Left kidney (tissue), 2 donors: Measurements from ENCODE around the gene FAAP100. TPM values are rescaled to one million over a fixed set of nuclear protein-coding genes. Genes with fewer than 3 reads are reported as not detected.
A peak's percentile ranks its signal among the peaks of the same experiment; 100 is the strongest.

Experiments
- DNase-seq: peaks from one replicate; pipeline ENCODE4 v3.0.0-alpha.2; 2013
- polyA plus RNA-seq: library from polyadenylated mRNA; unstranded; fragments of 120-200 nt; gene quantifications from one replicate; pipeline ENCODE4 v1.2.1, GENCODE V29; 2013; ENCODE audit not compliant: insufficient read length

Gene FAAP100
- polyA plus RNA-seq, 1 donor, result 27.2 TPM

- no peak for DNase-seq
These were observed 4.1 kb upstream of the FAAP100 start for GRCh38 chr17:81556175-81556691.

GRCh38 chr17:81553616-81554181, 1.5 kb upstream of the FAAP100 start:
- no peak for DNase-seq

- peak; percentile 66 for DNase-seq
These were observed 964 bp upstream of the FAAP100 start for GRCh38 chr17:81553018-81553615.

DNA sequence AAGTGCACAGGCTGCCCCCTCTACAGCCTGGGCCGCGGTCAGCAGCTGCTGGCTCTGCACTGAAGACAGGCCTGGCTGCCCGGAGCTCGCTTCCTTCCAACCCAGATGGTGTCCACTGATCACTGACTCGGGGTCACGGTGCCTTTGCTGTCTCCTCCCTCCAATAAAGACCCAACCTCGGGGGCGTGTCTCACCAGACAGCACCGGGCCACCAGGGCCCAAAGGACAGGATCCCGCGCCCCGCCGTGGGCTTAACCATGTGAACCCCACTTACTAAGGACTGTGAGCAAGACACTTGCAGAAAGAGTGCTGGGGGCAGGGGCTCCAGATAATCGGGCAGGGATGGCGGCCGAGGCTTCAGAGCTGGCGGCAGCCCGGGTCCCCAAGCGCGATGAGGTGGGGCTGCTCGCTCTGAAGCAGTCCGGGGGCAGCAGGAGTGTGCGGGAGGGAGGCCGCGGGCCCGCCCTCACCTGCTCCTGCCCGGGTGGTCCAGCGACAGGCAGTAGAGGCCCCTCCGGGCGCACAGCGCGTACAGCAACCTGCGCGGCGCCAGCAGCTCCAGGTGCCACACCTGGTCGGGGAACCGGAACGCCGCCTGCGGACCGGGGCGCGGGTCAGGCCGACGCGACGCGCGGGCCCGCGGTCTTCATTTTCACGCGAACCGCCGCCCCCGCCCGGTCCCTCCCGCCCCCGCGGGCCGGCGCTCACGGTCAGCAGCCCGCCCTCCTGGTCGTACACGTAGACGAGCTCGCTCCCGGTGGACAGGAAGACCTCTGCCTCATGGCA, 502 bp downstream of the FAAP100 start:
- no peak for DNase-seq

- DNase-seq, result no peak
These were observed 1.2 kb downstream of the FAAP100 start for GRCh38 chr17:81550830-81551457.

GRCh38 chr17:81550285-81550684, 1.9 kb downstream of the FAAP100 start:
- DNase-seq, result no peak

- no peak for DNase-seq
These were observed 2.3 kb downstream of the FAAP100 start for GRCh38 chr17:81549826-81550225.

- no peak for DNase-seq
These were observed 3.1 kb downstream of the FAAP100 start for GRCh38 chr17:81549031-81549557.

DNA sequence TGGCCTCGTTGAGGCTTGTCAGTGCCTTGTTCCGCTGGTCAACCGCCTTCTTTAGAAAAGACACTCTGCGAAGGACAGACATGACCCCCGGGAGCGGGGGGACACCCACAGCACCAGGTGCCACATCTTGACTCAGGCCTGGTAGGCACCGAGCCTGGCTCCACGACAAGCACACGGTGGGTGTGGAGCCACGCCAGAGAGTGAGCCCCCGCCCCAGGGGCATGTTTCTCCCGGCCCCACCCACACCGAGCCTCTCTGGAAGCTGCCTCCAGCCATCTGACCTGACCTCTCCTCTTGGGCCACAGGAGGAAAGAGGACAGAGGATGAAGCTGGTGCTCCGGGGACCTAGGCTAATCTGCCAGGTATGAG, 4.6 kb downstream of the FAAP100 start:
- DNase-seq, result no peak

DNA sequence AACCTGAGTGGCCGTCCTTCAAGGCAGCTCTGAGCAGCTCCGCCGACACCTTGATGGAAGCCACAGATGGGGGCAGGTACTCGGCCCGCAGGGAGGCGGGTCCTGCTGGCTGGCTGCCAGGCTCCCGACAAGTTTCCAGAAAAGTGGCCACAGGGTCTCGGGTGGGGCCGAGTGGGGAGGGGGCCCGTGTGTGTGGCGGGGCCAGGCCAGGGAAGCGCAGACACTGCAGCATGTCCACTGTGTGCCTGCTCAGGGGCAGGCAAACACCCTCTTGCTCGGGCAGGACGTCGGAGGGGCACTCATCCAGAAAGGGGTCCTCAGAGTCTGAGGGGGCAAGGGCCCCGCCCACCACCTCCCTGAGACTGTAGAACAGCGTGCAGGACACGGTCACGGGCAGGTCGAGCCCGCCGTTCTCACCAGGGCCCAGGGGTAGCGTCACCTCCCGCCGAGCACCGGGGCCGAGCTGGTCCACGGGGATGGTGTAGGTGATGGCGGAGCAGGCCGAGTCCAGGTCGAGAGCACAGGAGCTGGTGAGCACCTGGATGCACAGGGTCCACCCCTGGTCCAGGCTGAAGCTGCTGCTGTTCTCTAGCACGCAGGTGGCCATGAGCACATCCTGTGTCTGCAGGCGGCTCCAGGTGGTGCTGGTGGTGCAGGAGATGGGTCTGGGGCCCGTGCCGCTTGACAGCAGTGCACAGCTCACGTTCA, 5.1 kb downstream of the FAAP100 start:
- DNase-seq, result no peak

- no peak for DNase-seq
These were observed 6.8 kb downstream of the FAAP100 start for GRCh38 chr17:81545160-81545949.

DNA sequence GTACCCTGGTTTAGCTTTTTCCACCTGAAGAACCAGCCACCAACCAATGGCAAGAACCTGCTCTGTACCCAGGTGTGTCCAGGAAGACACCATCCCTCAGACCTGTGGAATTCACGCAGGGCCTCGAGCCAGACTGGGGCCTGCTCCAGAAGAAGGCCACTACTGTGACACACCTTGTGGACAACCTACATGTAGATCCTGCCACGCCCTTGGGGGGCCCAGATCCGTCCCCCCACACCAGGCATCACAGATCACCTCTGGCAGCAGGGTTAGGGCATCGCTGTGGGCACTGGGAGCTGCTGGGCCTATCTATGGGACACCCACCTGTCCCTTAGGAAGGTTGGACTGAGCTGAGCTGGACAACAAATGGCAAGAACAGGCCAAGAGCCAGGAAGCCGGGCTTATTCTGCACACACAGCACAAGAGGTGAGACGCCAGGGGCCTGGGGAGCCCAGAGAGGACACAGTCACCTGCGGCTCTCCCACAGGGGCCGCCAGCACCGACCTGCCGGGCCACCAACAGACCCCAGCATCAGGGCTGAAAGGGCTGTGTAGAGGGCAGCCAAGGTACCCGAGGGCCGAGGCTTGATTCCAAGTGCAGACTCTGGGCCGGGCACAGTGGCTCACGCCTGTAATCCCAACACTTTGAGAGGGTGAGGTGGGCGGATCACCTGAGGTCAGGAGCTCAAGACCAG, 7.7 kb downstream of the FAAP100 start:
- DNase-seq, result no peak

DNA sequence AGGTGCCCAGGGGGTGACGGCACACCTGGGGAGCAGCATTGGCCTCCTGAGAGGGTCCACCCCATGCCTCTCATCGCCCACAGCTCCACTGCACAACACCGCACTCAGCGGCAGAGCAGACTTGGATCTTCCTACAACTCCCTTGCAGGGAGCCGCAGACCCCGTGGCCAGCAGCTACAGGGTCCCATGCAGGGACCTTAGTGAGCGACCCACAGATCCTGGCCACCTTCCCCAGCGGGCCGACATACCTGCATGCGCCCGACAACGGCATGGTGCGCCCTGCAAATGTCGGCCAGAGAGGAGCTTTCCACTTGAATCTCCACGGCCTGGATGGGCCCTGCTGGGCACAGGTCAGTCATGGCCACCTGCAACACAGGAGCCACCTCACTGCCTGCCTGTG, 8.4 kb downstream of the FAAP100 start:
- no peak for DNase-seq

- no peak for DNase-seq
These were observed 8.8 kb downstream of the FAAP100 start for GRCh38 chr17:81543339-81543675.

- no peak for DNase-seq
These were observed 9.5 kb downstream of the FAAP100 start for GRCh38 chr17:81542431-81543338.

GRCh38 chr17:81541123-81541522, 11.0 kb downstream of the FAAP100 start:
- no peak for DNase-seq

- DNase-seq, result no peak
These were observed 11.5 kb downstream of the FAAP100 start for GRCh38 chr17:81540676-81541027.

DNA sequence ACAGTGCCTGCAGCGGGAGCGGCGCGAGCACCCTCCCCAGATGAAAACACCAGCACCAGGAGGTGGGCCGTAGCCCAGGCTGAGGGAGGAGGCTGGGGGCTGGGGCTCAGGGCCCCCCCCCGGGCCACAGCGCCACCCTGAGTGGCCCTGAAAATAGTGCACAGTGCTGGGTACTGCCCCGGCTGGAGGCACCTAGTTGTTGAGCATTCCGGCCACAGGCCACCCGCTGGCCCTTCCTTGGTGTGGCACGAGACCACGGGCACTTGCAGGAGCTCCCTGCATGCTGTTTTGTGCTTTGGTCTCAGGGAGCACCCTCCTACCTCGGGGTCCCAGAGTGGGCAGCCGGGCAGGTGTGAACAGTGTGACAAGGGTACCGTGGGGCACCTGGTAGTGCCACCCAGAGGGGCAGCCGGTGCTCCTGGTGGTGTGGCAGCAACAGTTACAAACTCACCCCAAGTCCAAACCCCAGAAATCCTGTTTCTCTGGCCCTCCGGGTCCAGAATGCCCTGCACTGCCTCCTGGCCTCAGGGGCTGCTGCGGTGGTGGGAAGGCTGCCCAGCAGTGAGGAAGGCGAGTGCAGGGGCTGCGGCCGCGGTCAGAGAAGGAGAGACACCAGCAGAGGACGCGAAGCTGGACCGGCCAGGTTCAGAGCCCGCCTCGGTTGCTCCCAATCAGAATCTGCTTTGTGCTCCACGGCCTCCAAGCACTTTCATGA, 12.0 kb downstream of the FAAP100 start:
- no peak for DNase-seq

DNA sequence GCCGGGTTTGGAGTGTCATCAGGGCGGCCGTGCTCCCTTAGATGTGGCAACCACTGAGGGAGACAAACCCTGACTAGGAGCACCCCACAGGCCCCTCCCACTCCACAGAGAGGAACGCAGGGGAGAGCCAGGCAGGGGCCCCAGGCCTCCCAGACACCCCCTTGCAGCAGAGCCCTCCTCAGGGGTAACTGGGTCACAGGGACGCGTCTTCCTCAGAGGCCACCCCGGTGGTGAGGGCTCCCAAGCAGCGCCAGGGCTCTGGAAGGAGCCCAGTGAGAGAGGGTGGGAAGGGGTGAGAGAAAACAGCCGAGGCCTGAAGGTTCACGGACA, 12.6 kb downstream of the FAAP100 start:
- no peak for DNase-seq
